GM23338 (cell line): ENCODE results near the gene ANKFY1. TPM values are rescaled to one million over a fixed set of nuclear protein-coding genes. Genes with fewer than 3 reads are reported as not detected.

Experiments used
- ATAC-seq: fragments of 200-7000 bp; cut with Tn5 transposase; 3 replicates; pipeline ENCODE4 v1.9.1; 2020
- DNase-seq: peaks from one replicate; pipeline ENCODE4 v3.0.0-alpha.2; 2015; ENCODE audit warnings: low spot score
- H2AFZ ChIP-seq: fragments of 200-600 bp; sonication (generic); 2 replicates; pipeline ENCODE4 v1.8.0; 2016; ENCODE audit warnings: antibody characterized with exemption, mild to moderate bottlenecking, moderate library complexity
- H3F3A ChIP-seq: fragments of 200-600 bp; sonication (generic); replicated peaks from 2 replicates; pipeline ENCODE4 v1.8.0; 2017; ENCODE audit warnings: antibody characterized with exemption, mixed run types, low read depth
- H3K27ac ChIP-seq: fragments of 200-600 bp; sonication (generic); 2 replicates; pipeline ENCODE4 v1.6.1; 2016; ENCODE audit warnings: low read depth
- H3K27me3 ChIP-seq: fragments of 200-600 bp; sonication (generic); 2 replicates; pipeline ENCODE4 v1.8.0; 2016; ENCODE audit warnings: mild to moderate bottlenecking, mixed run types, moderate library complexity; ENCODE audit not compliant: insufficient read depth
- H3K36me3 ChIP-seq: fragments of 200-600 bp; sonication (generic); 2 replicates; pipeline ENCODE4 v1.8.0; 2016; ENCODE audit warnings: mild to moderate bottlenecking; ENCODE audit not compliant: insufficient read depth
- H3K4me1 ChIP-seq: fragments of 200-600 bp; sonication (generic); 2 replicates; pipeline ENCODE4 v1.8.0; 2016; ENCODE audit warnings: mild to moderate bottlenecking, moderate library complexity; ENCODE audit not compliant: insufficient read depth
- H3K4me2 ChIP-seq: fragments of 200-600 bp; sonication (generic); 2 replicates; pipeline ENCODE4 v1.7.1; 2017; ENCODE audit warnings: mixed run types
- H3K4me3 ChIP-seq: fragments of 200-600 bp; sonication (generic); 2 replicates; pipeline ENCODE4 v1.6.1; 2016; ENCODE audit warnings: mixed run types
- H3K79me2 ChIP-seq: fragments of 200-600 bp; sonication (generic); replicated peaks from 2 replicates; pipeline ENCODE4 v1.8.0; 2017; ENCODE audit warnings: mild to moderate bottlenecking; ENCODE audit not compliant: insufficient read depth
- H3K9me2 ChIP-seq: fragments of 200-600 bp; sonication (generic); 2 replicates; pipeline ENCODE4 v1.8.0; 2017; ENCODE audit not compliant: insufficient read depth
- H4K20me1 ChIP-seq: fragments of 200-600 bp; sonication (generic); replicated peaks from 2 replicates; pipeline ENCODE4 v1.8.0; 2017; ENCODE audit warnings: mild to moderate bottlenecking; ENCODE audit not compliant: insufficient read depth
- H3K27ac Mint-ChIP-seq: 2 replicates; pipeline ENCODE4 v1.8.0; 2020; ENCODE audit warnings: inconsistent platforms, mild to moderate bottlenecking, moderate library complexity, mixed read lengths
- H3K27me3 Mint-ChIP-seq: 3 replicates; pipeline ENCODE4 v1.8.0; 2022; ENCODE audit warnings: low read depth, mild to moderate bottlenecking, moderate library complexity, mixed read lengths, inconsistent platforms; ENCODE audit not compliant: insufficient read depth, poor library complexity
- H3K36me3 Mint-ChIP-seq: 3 replicates; pipeline ENCODE4 v1.8.0; 2021; ENCODE audit warnings: low read depth, mild to moderate bottlenecking, inconsistent platforms, moderate library complexity, mixed read lengths
- H3K4me1 Mint-ChIP-seq: 3 replicates; pipeline ENCODE4 v1.8.0; 2020; ENCODE audit warnings: mild to moderate bottlenecking, inconsistent platforms, mixed read lengths
- H3K4me3 Mint-ChIP-seq: 3 replicates; pipeline ENCODE4 v1.8.0; 2021; ENCODE audit warnings: moderate library complexity, mild to moderate bottlenecking, inconsistent platforms, mixed read lengths
- H3K9me3 Mint-ChIP-seq: 3 replicates; pipeline ENCODE4 v1.8.0; 2020; ENCODE audit warnings: moderate library complexity, mild to moderate bottlenecking, inconsistent platforms, mixed read lengths
- CREB1 ChIP-seq: fragments of 250-450 bp; sonication (Bioruptor Pico); IDR thresholded peaks from 2 replicates; pipeline ENCODE4 v1.5.0; 2020; ENCODE audit warnings: low read depth, mild to moderate bottlenecking, moderate library complexity
- EZH2phosphoT487 ChIP-seq: fragments of 200-600 bp; sonication (generic); IDR thresholded peaks from one replicate; pipeline ENCODE4 v1.8.1; 2018; ENCODE audit warnings: antibody characterized with exemption; ENCODE audit not compliant: unreplicated experiment
- JUNB ChIP-seq: IDR thresholded peaks from one replicate; pipeline ENCODE4 v1.6.1; 2016; ENCODE audit warnings: antibody characterized with exemption; ENCODE audit not compliant: unreplicated experiment
- NANOG ChIP-seq: IDR thresholded peaks from 2 replicates; pipeline ENCODE4 v1.6.1; 2016; ENCODE audit warnings: antibody characterized with exemption, borderline replicate concordance
- STAT1 ChIP-seq: IDR thresholded peaks from one replicate; pipeline ENCODE4 v1.6.1; 2016; ENCODE audit warnings: antibody characterized with exemption; ENCODE audit not compliant: unreplicated experiment
- ZNF114 ChIP-seq: fragments of 250-450 bp; sonication (Bioruptor Pico); IDR thresholded peaks from 2 replicates; pipeline ENCODE4 v1.5.0; 2020; ENCODE audit warnings: mild to moderate bottlenecking, moderate library complexity
- ZNF331 ChIP-seq: fragments of 250-450 bp; sonication (Bioruptor Pico); IDR thresholded peaks from 2 replicates; pipeline ENCODE4 v1.5.0; 2020; ENCODE audit warnings: low read depth, mild to moderate bottlenecking, moderate library complexity
- polyA plus RNA-seq: library from polyadenylated mRNA; unstranded; fragments of >200 nt; fragmentation: Nextera tagmentation; extraction: Ambion mirVana; gene quantifications from 2 replicates; pipeline ENCODE4 v1.2.1, GENCODE V29; 2016
- total RNA-seq: library from RNA; depleted of rRNA; stranded (reverse); fragments of >200 nt; shearing (Covaris generic); gene quantifications from 2 replicates; pipeline ENCODE4 v1.2.3, GENCODE V29; 2014
- TF ChIP-seq, protein P1 (sequence below): IDR thresholded peaks from one replicate; pipeline ENCODE4 v1.6.1; 2018; ENCODE audit warnings: antibody characterized with exemption; ENCODE audit not compliant: unreplicated experiment
- TF ChIP-seq, protein P2 (sequence below), 2 experiments: fragments of 200-600 bp in 1 of 2; sonication (generic) in 1 of 2; conservative IDR thresholded peaks; 2 replicates each; pipeline versions ENCODE4 v1.5.1 to v1.6.1; 2016 to 2017; ENCODE audit warnings: antibody characterized with exemption in 2 of 2, low read depth in 2 of 2, mild to moderate bottlenecking in 2 of 2, moderate library complexity in 1 of 2
- TF ChIP-seq, protein P3 (sequence below): fragments of 250-450 bp; sonication (Bioruptor Pico); IDR thresholded peaks from 2 replicates; pipeline ENCODE4 v1.5.0; 2020; ENCODE audit warnings: mild to moderate bottlenecking, moderate library complexity

The ANKFY1 gene
- total and polyA plus RNA-seq, 2 experiments from 2014 or later, result 12.9 to 44.4 TPM

DNA sequence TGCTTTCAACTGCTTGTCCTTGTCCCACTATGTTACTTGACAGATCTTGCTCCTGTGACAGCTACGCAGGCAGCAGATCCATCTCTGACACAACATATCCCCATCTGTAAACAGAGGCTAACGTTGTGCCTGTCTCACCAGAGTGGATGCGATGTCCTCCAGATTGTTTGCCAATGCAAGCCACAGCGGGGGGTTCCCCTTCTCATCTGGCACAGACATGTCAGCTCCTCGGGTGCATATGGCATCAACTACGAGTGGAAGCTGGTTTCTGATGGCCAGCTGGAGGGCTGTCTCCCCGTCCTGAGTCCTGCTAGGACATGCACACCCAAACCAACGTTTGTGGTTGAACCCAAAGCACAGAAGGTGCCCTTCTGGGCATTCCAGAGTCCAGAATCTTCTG lies 81.7 kb downstream of the ANKFY1 start (continued):
- TF ChIP-seq, protein P1, sequence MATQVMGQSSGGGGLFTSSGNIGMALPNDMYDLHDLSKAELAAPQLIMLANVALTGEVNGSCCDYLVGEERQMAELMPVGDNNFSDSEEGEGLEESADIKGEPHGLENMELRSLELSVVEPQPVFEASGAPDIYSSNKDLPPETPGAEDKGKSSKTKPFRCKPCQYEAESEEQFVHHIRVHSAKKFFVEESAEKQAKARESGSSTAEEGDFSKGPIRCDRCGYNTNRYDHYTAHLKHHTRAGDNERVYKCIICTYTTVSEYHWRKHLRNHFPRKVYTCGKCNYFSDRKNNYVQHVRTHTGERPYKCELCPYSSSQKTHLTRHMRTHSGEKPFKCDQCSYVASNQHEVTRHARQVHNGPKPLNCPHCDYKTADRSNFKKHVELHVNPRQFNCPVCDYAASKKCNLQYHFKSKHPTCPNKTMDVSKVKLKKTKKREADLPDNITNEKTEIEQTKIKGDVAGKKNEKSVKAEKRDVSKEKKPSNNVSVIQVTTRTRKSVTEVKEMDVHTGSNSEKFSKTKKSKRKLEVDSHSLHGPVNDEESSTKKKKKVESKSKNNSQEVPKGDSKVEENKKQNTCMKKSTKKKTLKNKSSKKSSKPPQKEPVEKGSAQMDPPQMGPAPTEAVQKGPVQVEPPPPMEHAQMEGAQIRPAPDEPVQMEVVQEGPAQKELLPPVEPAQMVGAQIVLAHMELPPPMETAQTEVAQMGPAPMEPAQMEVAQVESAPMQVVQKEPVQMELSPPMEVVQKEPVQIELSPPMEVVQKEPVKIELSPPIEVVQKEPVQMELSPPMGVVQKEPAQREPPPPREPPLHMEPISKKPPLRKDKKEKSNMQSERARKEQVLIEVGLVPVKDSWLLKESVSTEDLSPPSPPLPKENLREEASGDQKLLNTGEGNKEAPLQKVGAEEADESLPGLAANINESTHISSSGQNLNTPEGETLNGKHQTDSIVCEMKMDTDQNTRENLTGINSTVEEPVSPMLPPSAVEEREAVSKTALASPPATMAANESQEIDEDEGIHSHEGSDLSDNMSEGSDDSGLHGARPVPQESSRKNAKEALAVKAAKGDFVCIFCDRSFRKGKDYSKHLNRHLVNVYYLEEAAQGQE, result no peak
- TF ChIP-seq, protein P2, sequence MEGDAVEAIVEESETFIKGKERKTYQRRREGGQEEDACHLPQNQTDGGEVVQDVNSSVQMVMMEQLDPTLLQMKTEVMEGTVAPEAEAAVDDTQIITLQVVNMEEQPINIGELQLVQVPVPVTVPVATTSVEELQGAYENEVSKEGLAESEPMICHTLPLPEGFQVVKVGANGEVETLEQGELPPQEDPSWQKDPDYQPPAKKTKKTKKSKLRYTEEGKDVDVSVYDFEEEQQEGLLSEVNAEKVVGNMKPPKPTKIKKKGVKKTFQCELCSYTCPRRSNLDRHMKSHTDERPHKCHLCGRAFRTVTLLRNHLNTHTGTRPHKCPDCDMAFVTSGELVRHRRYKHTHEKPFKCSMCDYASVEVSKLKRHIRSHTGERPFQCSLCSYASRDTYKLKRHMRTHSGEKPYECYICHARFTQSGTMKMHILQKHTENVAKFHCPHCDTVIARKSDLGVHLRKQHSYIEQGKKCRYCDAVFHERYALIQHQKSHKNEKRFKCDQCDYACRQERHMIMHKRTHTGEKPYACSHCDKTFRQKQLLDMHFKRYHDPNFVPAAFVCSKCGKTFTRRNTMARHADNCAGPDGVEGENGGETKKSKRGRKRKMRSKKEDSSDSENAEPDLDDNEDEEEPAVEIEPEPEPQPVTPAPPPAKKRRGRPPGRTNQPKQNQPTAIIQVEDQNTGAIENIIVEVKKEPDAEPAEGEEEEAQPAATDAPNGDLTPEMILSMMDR (conservative IDR thresholded peaks at IDR 0.05; ENCODE audit: low read depth in 2 of 2), result no peak
- no peak for TF ChIP-seq JUNB
- TF ChIP-seq ZNF331 (CRISPR knock-in tag), result no peak
- TF ChIP-seq CREB1, result no peak
- no peak for TF ChIP-seq ZNF114 (CRISPR knock-in tag)
- no peak for TF ChIP-seq EZH2phosphoT487

DNA sequence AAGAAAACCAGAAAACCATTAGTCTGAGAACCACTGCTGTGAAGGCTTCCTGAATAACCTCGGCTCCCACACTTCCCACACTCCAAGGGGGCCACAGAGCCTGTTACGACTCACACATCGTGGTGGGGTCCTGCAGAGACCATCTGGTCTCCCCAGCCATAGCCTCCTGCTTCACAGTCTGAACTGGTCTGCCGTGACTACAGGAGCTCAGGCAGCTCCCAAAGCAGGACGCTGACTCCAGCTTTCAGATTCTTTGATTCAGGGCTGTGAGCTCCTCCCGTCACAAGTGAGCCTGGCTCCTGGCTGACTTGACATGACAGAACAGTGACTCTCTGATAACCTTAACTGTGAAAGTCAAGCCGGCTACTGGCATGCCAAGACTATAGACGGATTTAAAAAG lies 83.0 kb downstream of the ANKFY1 start:
- Histone ChIP-seq H2AFZ (no peak overlapping the region), H3K27ac (no peak overlapping the region), H3K27me3 (no peaks in the 10 kb centered on the region), H4K20me1 (no peaks in the 10 kb centered on the region; the same call in 1 of the 2 replicates), H3F3A (0 out of 2 replicates have a peak, but pooled peaks cover 4% of the 10 kb centered on the region), H3K4me2 (no peak overlapping the region), H3K4me3 (no peak overlapping the region), H3K79me2 (no peaks in the 10 kb centered on the region), H3K36me3 (peaks cover 58% of the 10 kb centered on the region), H3K9me2 (no peaks in the 10 kb centered on the region), H3K4me1 (no peaks in the 10 kb centered on the region)
- Mint-ChIP-seq H3K27ac (no peak overlapping the region), H3K9me3 (no peaks in the 10 kb centered on the region), H3K27me3 (peaks cover 2% of the 10 kb centered on the region), H3K4me3 (no peak overlapping the region), H3K36me3 (peaks cover 84% of the 10 kb centered on the region), H3K4me1 (no peaks in the 10 kb centered on the region)
- ATAC-seq (no peak), DNase-seq (no peak)
- TF ChIP-seq CREB1 (no peak), STAT1 (no peak), ZNF331 (CRISPR knock-in tag) (no peak), NANOG (no peak), ZNF114 (CRISPR knock-in tag) (no peak)
- TF ChIP-seq, protein P3, sequence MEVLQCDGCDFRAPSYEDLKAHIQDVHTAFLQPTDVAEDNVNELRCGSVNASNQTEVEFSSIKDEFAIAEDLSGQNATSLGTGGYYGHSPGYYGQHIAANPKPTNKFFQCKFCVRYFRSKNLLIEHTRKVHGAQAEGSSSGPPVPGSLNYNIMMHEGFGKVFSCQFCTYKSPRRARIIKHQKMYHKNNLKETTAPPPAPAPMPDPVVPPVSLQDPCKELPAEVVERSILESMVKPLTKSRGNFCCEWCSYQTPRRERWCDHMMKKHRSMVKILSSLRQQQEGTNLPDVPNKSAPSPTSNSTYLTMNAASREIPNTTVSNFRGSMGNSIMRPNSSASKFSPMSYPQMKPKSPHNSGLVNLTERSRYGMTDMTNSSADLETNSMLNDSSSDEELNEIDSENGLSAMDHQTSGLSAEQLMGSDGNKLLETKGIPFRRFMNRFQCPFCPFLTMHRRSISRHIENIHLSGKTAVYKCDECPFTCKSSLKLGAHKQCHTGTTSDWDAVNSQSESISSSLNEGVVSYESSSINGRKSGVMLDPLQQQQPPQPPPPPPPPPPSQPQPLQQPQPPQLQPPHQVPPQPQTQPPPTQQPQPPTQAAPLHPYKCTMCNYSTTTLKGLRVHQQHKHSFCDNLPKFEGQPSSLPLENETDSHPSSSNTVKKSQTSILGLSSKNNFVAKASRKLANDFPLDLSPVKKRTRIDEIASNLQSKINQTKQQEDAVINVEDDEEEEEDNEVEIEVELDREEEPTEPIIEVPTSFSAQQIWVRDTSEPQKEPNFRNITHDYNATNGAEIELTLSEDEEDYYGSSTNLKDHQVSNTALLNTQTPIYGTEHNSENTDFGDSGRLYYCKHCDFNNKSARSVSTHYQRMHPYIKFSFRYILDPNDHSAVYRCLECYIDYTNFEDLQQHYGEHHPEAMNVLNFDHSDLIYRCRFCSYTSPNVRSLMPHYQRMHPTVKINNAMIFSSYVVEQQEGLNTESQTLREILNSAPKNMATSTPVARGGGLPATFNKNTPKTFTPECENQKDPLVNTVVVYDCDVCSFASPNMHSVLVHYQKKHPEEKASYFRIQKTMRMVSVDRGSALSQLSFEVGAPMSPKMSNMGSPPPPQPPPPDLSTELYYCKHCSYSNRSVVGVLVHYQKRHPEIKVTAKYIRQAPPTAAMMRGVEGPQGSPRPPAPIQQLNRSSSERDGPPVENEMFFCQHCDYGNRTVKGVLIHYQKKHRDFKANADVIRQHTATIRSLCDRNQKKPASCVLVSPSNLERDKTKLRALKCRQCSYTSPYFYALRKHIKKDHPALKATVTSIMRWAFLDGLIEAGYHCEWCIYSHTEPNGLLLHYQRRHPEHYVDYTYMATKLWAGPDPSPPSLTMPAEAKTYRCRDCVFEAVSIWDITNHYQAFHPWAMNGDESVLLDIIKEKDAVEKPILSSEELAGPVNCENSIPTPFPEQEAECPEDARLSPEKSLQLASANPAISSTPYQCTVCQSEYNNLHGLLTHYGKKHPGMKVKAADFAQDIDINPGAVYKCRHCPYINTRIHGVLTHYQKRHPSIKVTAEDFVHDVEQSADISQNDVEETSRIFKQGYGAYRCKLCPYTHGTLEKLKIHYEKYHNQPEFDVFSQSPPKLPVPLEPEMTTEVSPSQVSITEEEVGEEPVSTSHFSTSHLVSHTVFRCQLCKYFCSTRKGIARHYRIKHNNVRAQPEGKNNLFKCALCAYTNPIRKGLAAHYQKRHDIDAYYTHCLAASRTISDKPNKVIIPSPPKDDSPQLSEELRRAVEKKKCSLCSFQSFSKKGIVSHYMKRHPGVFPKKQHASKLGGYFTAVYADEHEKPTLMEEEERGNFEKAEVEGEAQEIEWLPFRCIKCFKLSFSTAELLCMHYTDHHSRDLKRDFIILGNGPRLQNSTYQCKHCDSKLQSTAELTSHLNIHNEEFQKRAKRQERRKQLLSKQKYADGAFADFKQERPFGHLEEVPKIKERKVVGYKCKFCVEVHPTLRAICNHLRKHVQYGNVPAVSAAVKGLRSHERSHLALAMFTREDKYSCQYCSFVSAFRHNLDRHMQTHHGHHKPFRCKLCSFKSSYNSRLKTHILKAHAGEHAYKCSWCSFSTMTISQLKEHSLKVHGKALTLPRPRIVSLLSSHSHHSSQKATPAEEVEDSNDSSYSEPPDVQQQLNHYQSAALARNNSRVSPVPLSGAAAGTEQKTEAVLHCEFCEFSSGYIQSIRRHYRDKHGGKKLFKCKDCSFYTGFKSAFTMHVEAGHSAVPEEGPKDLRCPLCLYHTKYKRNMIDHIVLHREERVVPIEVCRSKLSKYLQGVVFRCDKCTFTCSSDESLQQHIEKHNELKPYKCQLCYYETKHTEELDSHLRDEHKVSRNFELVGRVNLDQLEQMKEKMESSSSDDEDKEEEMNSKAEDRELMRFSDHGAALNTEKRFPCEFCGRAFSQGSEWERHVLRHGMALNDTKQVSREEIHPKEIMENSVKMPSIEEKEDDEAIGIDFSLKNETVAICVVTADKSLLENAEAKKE (CRISPR knock-in tag), result no peak
- TF ChIP-seq, protein P1, result no peak
